CD14-positive monocyte (primary cell): ENCODE measurements around the gene UBE2D1. TPM values are rescaled to one million over a fixed set of nuclear protein-coding genes. Genes with fewer than 3 reads are reported as not detected.

Experiments
- DNase-seq, 3 donors: peaks; one replicate each; pipeline ENCODE4 v3.0.0-alpha.2; 2011 to 2022
- H2AFZ ChIP-seq: 2 replicates; pipeline ENCODE4 v1.6.0; 2012; ENCODE audit warnings: mild to moderate bottlenecking, low read depth, low read length, inconsistent platforms; ENCODE audit not compliant: insufficient read depth, poor library complexity, severe bottlenecking
- H3K27ac ChIP-seq, 2 donors: 1 replicate in 1 of 2; 2 replicates in 1 of 2; pipeline ENCODE4 v1.5.1; 2012 to 2013; ENCODE audit warnings: low read length in 2 of 2, control low read depth in 1 of 2, inconsistent platforms in 1 of 2, low read depth in 1 of 2, mild to moderate bottlenecking in 1 of 2
- H3K27me3 ChIP-seq, 2 donors: one replicate each; pipeline versions ENCODE4 v1.6.0 to v1.6.1; 2011 to 2013; ENCODE audit warnings: low read length in 2 of 2; ENCODE audit not compliant: control insufficient read depth in 2 of 2, insufficient read depth in 2 of 2
- H3K36me3 ChIP-seq, 2 donors: replicated peaks in 1 of 2; 1 replicate in 1 of 2; 2 replicates in 1 of 2; pipeline versions ENCODE4 v1.5.1 to v1.6.1; 2012 to 2013; ENCODE audit warnings: low read length in 2 of 2, control low read depth in 1 of 2, inconsistent platforms in 1 of 2, mild to moderate bottlenecking in 1 of 2; ENCODE audit not compliant: insufficient read depth in 2 of 2, control insufficient read depth in 1 of 2
- H3K4me1 ChIP-seq, 2 donors: 1 replicate in 1 of 2; 2 replicates in 1 of 2; pipeline versions ENCODE4 v1.5.1 to v1.6.1; 2012 to 2013; ENCODE audit warnings: low read length in 2 of 2, control low read depth in 1 of 2, inconsistent platforms in 1 of 2, mild to moderate bottlenecking in 1 of 2, moderate library complexity in 1 of 2; ENCODE audit not compliant: insufficient read depth in 2 of 2, control insufficient read depth in 1 of 2
- H3K4me2 ChIP-seq: replicated peaks from 2 replicates; pipeline ENCODE3; 2012; ENCODE audit warnings: low read length, moderate library complexity, mild to moderate bottlenecking; ENCODE audit not compliant: poor library complexity, severe bottlenecking; ENCODE audit errors: extremely low read depth
- H3K4me3 ChIP-seq, 3 experiments: fragments of 200-600 bp in 1 of 3; sonication (generic) in 1 of 3; replicated peaks in 1 of 3; 1 replicate in 2 of 3; 2 replicates in 1 of 3; pipeline ENCODE4 v1.5.1; 2011 to 2013; ENCODE audit warnings: low read length in 3 of 3, mild to moderate bottlenecking in 3 of 3, control low read depth in 2 of 3, low read depth in 2 of 3, inconsistent platforms in 1 of 3, moderate library complexity in 1 of 3
- H3K79me2 ChIP-seq: 2 replicates; pipeline ENCODE4 v1.6.0; 2012; ENCODE audit warnings: mild to moderate bottlenecking, control low read depth, inconsistent platforms, low read length, moderate library complexity; ENCODE audit not compliant: insufficient read depth
- H3K9ac ChIP-seq: 2 replicates; pipeline ENCODE4 v1.6.0; 2017; ENCODE audit warnings: low read length, mild to moderate bottlenecking; ENCODE audit not compliant: insufficient read depth, poor library complexity, severe bottlenecking
- H3K9me3 ChIP-seq, 2 donors: replicated peaks in 1 of 2; 1 replicate in 1 of 2; 2 replicates in 1 of 2; pipeline versions ENCODE4 v1.5.1 to v1.6.1; 2012 to 2013; ENCODE audit warnings: low read length in 2 of 2, control low read depth in 1 of 2; ENCODE audit not compliant: control insufficient read depth in 1 of 2, insufficient read depth in 1 of 2
- H4K20me1 ChIP-seq: 2 replicates; pipeline ENCODE4 v1.6.0; 2012; ENCODE audit warnings: mild to moderate bottlenecking, low read length, control low read depth, moderate library complexity; ENCODE audit not compliant: insufficient read depth
- H3K27ac Mint-ChIP-seq, 7 donors: one replicate each; pipeline ENCODE4 v1.8.0; 2020; ENCODE audit warnings: mild to moderate bottlenecking in 7 of 7, mixed read lengths in 7 of 7, moderate library complexity in 6 of 7, inconsistent platforms in 2 of 7
- H3K27me3 Mint-ChIP-seq, 3 donors: one replicate each; pipeline ENCODE4 v1.8.0; 2021 to 2022; ENCODE audit warnings: low read depth in 3 of 3, mild to moderate bottlenecking in 3 of 3, mixed read lengths in 3 of 3, moderate library complexity in 3 of 3, inconsistent platforms in 1 of 3
- H3K36me3 Mint-ChIP-seq, 2 donors: one replicate each; pipeline ENCODE4 v1.8.0; 2020; ENCODE audit warnings: mixed read lengths in 2 of 2, inconsistent platforms in 1 of 2, mild to moderate bottlenecking in 1 of 2
- H3K4me1 Mint-ChIP-seq: one replicate; pipeline ENCODE4 v1.8.0; 2020; ENCODE audit warnings: mild to moderate bottlenecking, mixed read lengths
- H3K4me3 Mint-ChIP-seq, 2 donors: one replicate each; pipeline ENCODE4 v1.8.0; 2020; ENCODE audit warnings: mild to moderate bottlenecking in 2 of 2, mixed read lengths in 2 of 2, moderate library complexity in 1 of 2
- H3K9me3 Mint-ChIP-seq, 7 donors: one replicate each; pipeline ENCODE4 v1.8.0; 2020 to 2022; ENCODE audit warnings: mixed read lengths in 7 of 7, mild to moderate bottlenecking in 6 of 7, moderate library complexity in 6 of 7, inconsistent platforms in 2 of 7
- WGBS: methylation state at CpG from one replicate; pipeline ENCODE4 v1.1.5; 2013; ENCODE audit warnings: missing lambda C conversion rate; ENCODE audit not compliant: insufficient coverage; 5-methylcytosine and 5-hydroxymethylcytosine counted together
- intact Hi-C, 2 donors: fragments of 100-400 bp; cut with micrococcal nuclease; formaldehyde crosslinking; loops; one replicate each; pipeline versions ENCODE4 v1.15.0 to v1.15.1; 2023
- polyA plus RNA-seq, 3 donors: library from polyadenylated mRNA; depleted of rRNA in 1 of 3; unstranded in 2 of 3; stranded (reverse) in 1 of 3; fragments of 300-500 nt in 2 of 3; fragments of >200 nt in 1 of 3; fragmentation: Illumina TruSeq in 2 of 3; gene quantifications; 1 replicate in 2 of 3; 2 replicates in 1 of 3; pipeline ENCODE4 v1.2.3, GENCODE V29; 2012 to 2021
- TF ChIP-seq, protein P1 (sequence below): fragments of 200-600 bp; IDR thresholded peaks from one replicate; pipeline ENCODE4 v1.8.0; 2022; ENCODE audit warnings: antibody characterized with exemption, mild to moderate bottlenecking

The UBE2D1 gene
- polyA plus RNA-seq, 3 donors = 47.7 to 119 (median 107) TPM

- TF ChIP-seq, protein P1, sequence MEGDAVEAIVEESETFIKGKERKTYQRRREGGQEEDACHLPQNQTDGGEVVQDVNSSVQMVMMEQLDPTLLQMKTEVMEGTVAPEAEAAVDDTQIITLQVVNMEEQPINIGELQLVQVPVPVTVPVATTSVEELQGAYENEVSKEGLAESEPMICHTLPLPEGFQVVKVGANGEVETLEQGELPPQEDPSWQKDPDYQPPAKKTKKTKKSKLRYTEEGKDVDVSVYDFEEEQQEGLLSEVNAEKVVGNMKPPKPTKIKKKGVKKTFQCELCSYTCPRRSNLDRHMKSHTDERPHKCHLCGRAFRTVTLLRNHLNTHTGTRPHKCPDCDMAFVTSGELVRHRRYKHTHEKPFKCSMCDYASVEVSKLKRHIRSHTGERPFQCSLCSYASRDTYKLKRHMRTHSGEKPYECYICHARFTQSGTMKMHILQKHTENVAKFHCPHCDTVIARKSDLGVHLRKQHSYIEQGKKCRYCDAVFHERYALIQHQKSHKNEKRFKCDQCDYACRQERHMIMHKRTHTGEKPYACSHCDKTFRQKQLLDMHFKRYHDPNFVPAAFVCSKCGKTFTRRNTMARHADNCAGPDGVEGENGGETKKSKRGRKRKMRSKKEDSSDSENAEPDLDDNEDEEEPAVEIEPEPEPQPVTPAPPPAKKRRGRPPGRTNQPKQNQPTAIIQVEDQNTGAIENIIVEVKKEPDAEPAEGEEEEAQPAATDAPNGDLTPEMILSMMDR = no peak
- peaks cover 3 to 10% (median 7%) of the 10 kb centered on the region in 3 donors for H3K27me3 Mint-ChIP-seq
- Histone ChIP-seq H3K9me3 (no peaks in the 10 kb centered on the region), H3K9ac (no peak overlapping the region), H3K4me3 (no peak overlapping the region), H3K4me1 (peaks cover 0 to 4% of the 10 kb centered on the region in 2 donors), H3K4me2 (no peak overlapping the region), H3K79me2 (no peaks in the 10 kb centered on the region), H2AFZ (no peak overlapping the region), H3K27me3 (peaks cover 9 to 13% of the 10 kb centered on the region in 2 donors), H3K27ac (no peak overlapping the region), H3K36me3 (no peaks in the 10 kb centered on the region), H4K20me1 (no peaks in the 10 kb centered on the region)
- intact Hi-C loops = no loop called here
- no peak overlapping the region for H3K4me3 Mint-ChIP-seq
- H3K36me3 Mint-ChIP-seq = no peaks in the 10 kb centered on the region
- no peak for DNase-seq
- no peak overlapping the region for H3K27ac Mint-ChIP-seq
- H3K9me3 Mint-ChIP-seq = peaks cover 0 to 1% (median 0%) of the 10 kb centered on the region in 7 donors
- peaks cover 10% of the 10 kb centered on the region for H3K4me1 Mint-ChIP-seq
Observed at GRCh38 chr10:58300676-58301075, 34.1 kb upstream of the UBE2D1 start.

GRCh38 chr10:58302254-58302653 is 32.6 kb upstream of the UBE2D1 start:
- no peak overlapping the region for H3K4me2 ChIP-seq
- no peak overlapping the region for H3K4me3 Mint-ChIP-seq
- no peak overlapping the region for H2AFZ ChIP-seq
- intact Hi-C loops = no loop called here
- H3K9ac ChIP-seq = no peak overlapping the region
- H3K4me1 ChIP-seq = peaks cover 0 to 4% of the 10 kb centered on the region in 2 donors
- TF ChIP-seq, protein P1 = no peak
- H3K27ac ChIP-seq = no peak overlapping the region
- no CpG with 5 or more reads among the region's 2 CpGs for WGBS
- H3K4me1 Mint-ChIP-seq = peaks cover 10% of the 10 kb centered on the region
- H4K20me1 ChIP-seq = no peaks in the 10 kb centered on the region
- no peak for DNase-seq
- H3K4me3 ChIP-seq = no peak overlapping the region
- H3K27me3 ChIP-seq = peaks cover 12 to 19% of the 10 kb centered on the region in 2 donors
- H3K79me2 ChIP-seq = no peaks in the 10 kb centered on the region
- H3K9me3 Mint-ChIP-seq = peaks cover 0 to 1% (median 0%) of the 10 kb centered on the region in 7 donors
- H3K9me3 ChIP-seq = no peaks in the 10 kb centered on the region
- no peak overlapping the region for H3K27ac Mint-ChIP-seq
- no peaks in the 10 kb centered on the region for H3K36me3 Mint-ChIP-seq
- no peaks in the 10 kb centered on the region for H3K36me3 ChIP-seq
- H3K27me3 Mint-ChIP-seq = peaks cover 5 to 16% (median 10%) of the 10 kb centered on the region in 3 donors
